Sigmoid colon (tissue), 3 donors: Measurements from ENCODE around the gene DHRS4.

Experiments
- CTCF ChIP-seq, 4 experiments: fragments of 450-650 bp in 3 of 4; fragments of 200-600 bp in 1 of 4; IDR thresholded peaks; one replicate each; pipeline ENCODE4 v1.5.1; 2016 to 2019; ENCODE audit warnings: antibody characterized with exemption in 4 of 4, mild to moderate bottlenecking in 3 of 4, moderate library complexity in 2 of 4
- POLR2A ChIP-seq, 2 donors: fragments of 450-650 bp; IDR thresholded peaks; one replicate each; pipeline ENCODE4 v1.6.1; 2016; ENCODE audit warnings: antibody characterized with exemption in 2 of 2, mild to moderate bottlenecking in 2 of 2, moderate library complexity in 2 of 2

- no peak for TF ChIP-seq CTCF (IDR thresholded peaks at IDR 0.05)
- TF ChIP-seq POLR2A (IDR thresholded peaks at IDR 0.05): no peak
These were observed 37.6 kb upstream of the DHRS4 start for GRCh38 chr14:23916004-23916403.
